Neural cell (in vitro differentiated cells): Measurements from ENCODE around the gene RAB3B. TPM values are rescaled to one million over a fixed set of nuclear protein-coding genes. Genes with fewer than 3 reads are reported as not detected.

Experiments used
- H2AFZ ChIP-seq: fragments of 200-600, 300-800 bp; sonication (generic), shearing (Covaris generic); 2 replicates; pipeline ENCODE4 v1.6.0; 2014; ENCODE audit warnings: low read depth, mild to moderate bottlenecking, antibody characterized with exemption, low read length, moderate library complexity
- H3F3A ChIP-seq: fragments of 200-600 bp; shearing (Covaris generic); 2 replicates; pipeline ENCODE4 v1.6.1; 2016; ENCODE audit warnings: mild to moderate bottlenecking, moderate library complexity, mixed read lengths, antibody characterized with exemption, low read length; ENCODE audit not compliant: insufficient read depth, poor library complexity, severe bottlenecking
- H3K27ac ChIP-seq: fragments of 200-600, 300-800 bp; sonication (generic), shearing (Covaris generic); 2 replicates; pipeline ENCODE4 v1.5.1; 2014; ENCODE audit warnings: mild to moderate bottlenecking, low read length, moderate library complexity
- H3K27me3 ChIP-seq: fragments of 300-800, 200-600 bp; sonication (generic), shearing (Covaris generic); 2 replicates; pipeline ENCODE4 v1.6.0; 2014; ENCODE audit warnings: mild to moderate bottlenecking, low read depth, low read length, moderate library complexity; ENCODE audit not compliant: insufficient read depth
- H3K36me3 ChIP-seq: fragments of 300-800, 200-600 bp; sonication (generic), shearing (Covaris generic); 2 replicates; pipeline ENCODE4 v1.5.1; 2014; ENCODE audit warnings: mild to moderate bottlenecking, antibody characterized with exemption, low read length, moderate library complexity; ENCODE audit not compliant: insufficient read depth
- H3K4me2 ChIP-seq: fragments of 300-800, 200-600 bp; sonication (generic), shearing (Covaris generic); 2 replicates; pipeline ENCODE4 v1.6.0; 2014; ENCODE audit warnings: mild to moderate bottlenecking, low read length
- H3K4me3 ChIP-seq: fragments of 300-800, 200-600 bp; sonication (generic), shearing (Covaris generic); 2 replicates; pipeline ENCODE4 v1.5.1; 2014; ENCODE audit warnings: mild to moderate bottlenecking, low read length, moderate library complexity
- H3K79me2 ChIP-seq: fragments of 200-600 bp; shearing (Covaris generic); replicated peaks from 2 replicates; pipeline ENCODE4 v1.6.0; 2014; ENCODE audit warnings: mild to moderate bottlenecking, low read length, moderate library complexity; ENCODE audit not compliant: insufficient read depth
- H3K9ac ChIP-seq: fragments of 300-800, 200-600 bp; sonication (generic), shearing (Covaris generic); 2 replicates; pipeline ENCODE4 v1.6.1; 2016; ENCODE audit warnings: mild to moderate bottlenecking, low read length, mixed read lengths
- H3K9me2 ChIP-seq: fragments of 200-600 bp; shearing (Covaris generic); 2 replicates; pipeline ENCODE4 v1.6.1; 2016; ENCODE audit warnings: mild to moderate bottlenecking, low read length, mixed read lengths; ENCODE audit not compliant: insufficient read depth
- H3K9me3 ChIP-seq: fragments of 200-600, 300-800 bp; sonication (generic), shearing (Covaris generic); 2 replicates; pipeline ENCODE4 v1.6.1; 2016; ENCODE audit warnings: mild to moderate bottlenecking, mixed run types, low read length, moderate library complexity, mixed read lengths
- H4K20me1 ChIP-seq: fragments of 200-600 bp; shearing (Covaris generic); 2 replicates; pipeline ENCODE4 v1.6.1; 2016; ENCODE audit warnings: mild to moderate bottlenecking, mixed run types; ENCODE audit not compliant: insufficient read depth
- CTCF ChIP-seq: fragments of 450-650 bp; IDR thresholded peaks from 2 replicates; pipeline ENCODE4 v1.5.1; 2014; ENCODE audit warnings: antibody characterized with exemption, mild to moderate bottlenecking, moderate library complexity; ENCODE audit not compliant: poor library complexity, severe bottlenecking
- EP300 ChIP-seq: fragments of 450-650 bp; conservative IDR thresholded peaks from 2 replicates; pipeline ENCODE4 v1.6.1; 2014; ENCODE audit warnings: antibody characterized with exemption, mild to moderate bottlenecking, moderate library complexity; ENCODE audit not compliant: poor library complexity, severe bottlenecking
- EZH2 ChIP-seq: fragments of 200-600, 300-800 bp; shearing (Covaris generic), sonication (generic); IDR thresholded peaks from 2 replicates; pipeline ENCODE4 v1.6.1; 2014; ENCODE audit warnings: antibody characterized with exemption, low read length, borderline replicate concordance, mild to moderate bottlenecking; ENCODE audit not compliant: insufficient read depth, poor library complexity, severe bottlenecking
- MXI1 ChIP-seq: fragments of 450-650 bp; conservative IDR thresholded peaks from 2 replicates; pipeline ENCODE4 v1.6.1; 2014; ENCODE audit warnings: antibody characterized with exemption, mild to moderate bottlenecking; ENCODE audit not compliant: poor library complexity, severe bottlenecking
- POLR2AphosphoS5 ChIP-seq: IDR thresholded peaks from 2 replicates; pipeline ENCODE4 v1.6.1; 2012
- RAD21 ChIP-seq: fragments of 450-650 bp; conservative IDR thresholded peaks from 2 replicates; pipeline ENCODE4 v1.6.1; 2014; ENCODE audit warnings: antibody characterized with exemption, mild to moderate bottlenecking, moderate library complexity
- REST ChIP-seq: IDR thresholded peaks from 2 replicates; pipeline ENCODE4 v1.6.1; 2012; ENCODE audit warnings: borderline replicate concordance
- SMC3 ChIP-seq: fragments of 450-650 bp; conservative IDR thresholded peaks from 2 replicates; pipeline ENCODE4 v1.6.1; 2014; ENCODE audit warnings: antibody characterized with exemption, mild to moderate bottlenecking, moderate library complexity; ENCODE audit not compliant: poor library complexity
- TAF1 ChIP-seq: IDR thresholded peaks from 2 replicates; pipeline ENCODE4 v1.6.1; 2012; ENCODE audit warnings: low read depth
- polyA plus RNA-seq: library from polyadenylated mRNA; depleted of rRNA; stranded (reverse); fragments of >200 nt; gene quantifications from 2 replicates; pipeline ENCODE4 v1.2.3, GENCODE V29; 2014

Gene RAB3B
- polyA plus RNA-seq, 1 donor from 2014 or later = 15.0 TPM

GRCh38 chr1:51949014-51949702, 41.3 kb downstream of the RAB3B start:
- no peak overlapping the region for H2AFZ ChIP-seq
- no peaks in the 10 kb centered on the region for H3F3A ChIP-seq
- H3K36me3 ChIP-seq = no peaks in the 10 kb centered on the region
- TF ChIP-seq CTCF = no peak
- no peak for TF ChIP-seq TAF1
- TF ChIP-seq MXI1 = no peak
- no peak for TF ChIP-seq EZH2
- TF ChIP-seq REST = no peak
- TF ChIP-seq RAD21 = no peak
- no peak for TF ChIP-seq SMC3
- no peak for TF ChIP-seq EP300
- no peak for TF ChIP-seq POLR2AphosphoS5
- H3K27me3 ChIP-seq = no peaks in the 10 kb centered on the region
- no peaks in the 10 kb centered on the region for H4K20me1 ChIP-seq
- no peak overlapping the region for H3K27ac ChIP-seq
- H3K4me3 ChIP-seq = no peak overlapping the region
- no peaks in the 10 kb centered on the region for H3K9me2 ChIP-seq
- H3K79me2 ChIP-seq = no peaks in the 10 kb centered on the region
- H3K4me2 ChIP-seq = no peak overlapping the region
- no peak overlapping the region for H3K9ac ChIP-seq
- no peaks in the 10 kb centered on the region for H3K9me3 ChIP-seq

DNA sequence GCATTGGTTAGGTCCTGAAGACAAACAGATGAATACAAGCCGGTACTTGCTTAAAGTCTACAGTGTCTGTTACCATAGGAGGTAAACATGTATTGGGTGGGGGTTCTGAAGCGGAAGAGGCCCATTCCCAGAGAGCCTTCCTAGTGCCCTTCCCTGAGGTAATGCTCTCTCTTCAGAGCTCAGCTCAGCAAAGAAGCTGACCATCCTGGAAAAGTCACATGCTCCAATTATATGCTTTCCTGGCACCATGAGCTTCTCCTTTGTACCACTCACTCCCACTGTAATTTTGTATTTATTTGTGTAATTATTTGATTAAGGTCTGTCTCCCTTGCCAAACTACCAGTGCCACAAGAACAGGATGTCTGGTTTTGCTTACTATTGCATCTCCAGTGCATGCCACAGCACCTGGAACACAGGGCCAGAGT, 42.0 kb downstream of the RAB3B start:
- H3K27me3 ChIP-seq = no peaks in the 10 kb centered on the region
- no peak overlapping the region for H3K4me2 ChIP-seq
- H3K4me3 ChIP-seq = no peak overlapping the region
- H3K9me2 ChIP-seq = no peaks in the 10 kb centered on the region
- no peak overlapping the region for H2AFZ ChIP-seq
- TF ChIP-seq RAD21 = no peak
- TF ChIP-seq TAF1 = no peak
- TF ChIP-seq REST = no peak
- no peak for TF ChIP-seq EZH2
- no peak for TF ChIP-seq EP300
- no peak for TF ChIP-seq CTCF
- no peak for TF ChIP-seq POLR2AphosphoS5
- no peak for TF ChIP-seq MXI1
- no peak for TF ChIP-seq SMC3
- H3K9me3 ChIP-seq = no peaks in the 10 kb centered on the region
- no peak overlapping the region for H3K9ac ChIP-seq
- no peaks in the 10 kb centered on the region for H3K36me3 ChIP-seq
- no peaks in the 10 kb centered on the region for H3F3A ChIP-seq
- no peaks in the 10 kb centered on the region for H4K20me1 ChIP-seq
- no peak overlapping the region for H3K27ac ChIP-seq
- H3K79me2 ChIP-seq = no peaks in the 10 kb centered on the region
